GM19043 (cell line): ENCODE data around the gene RFX5.

Source experiments
- ATAC-seq: cut with Tn5 transposase; IDR thresholded peaks from one replicate; pipeline ENCODE4 v1.9.1; 2021; ENCODE audit warnings: low read depth; ENCODE audit not compliant: unreplicated experiment

Gene RFX5

DNA sequence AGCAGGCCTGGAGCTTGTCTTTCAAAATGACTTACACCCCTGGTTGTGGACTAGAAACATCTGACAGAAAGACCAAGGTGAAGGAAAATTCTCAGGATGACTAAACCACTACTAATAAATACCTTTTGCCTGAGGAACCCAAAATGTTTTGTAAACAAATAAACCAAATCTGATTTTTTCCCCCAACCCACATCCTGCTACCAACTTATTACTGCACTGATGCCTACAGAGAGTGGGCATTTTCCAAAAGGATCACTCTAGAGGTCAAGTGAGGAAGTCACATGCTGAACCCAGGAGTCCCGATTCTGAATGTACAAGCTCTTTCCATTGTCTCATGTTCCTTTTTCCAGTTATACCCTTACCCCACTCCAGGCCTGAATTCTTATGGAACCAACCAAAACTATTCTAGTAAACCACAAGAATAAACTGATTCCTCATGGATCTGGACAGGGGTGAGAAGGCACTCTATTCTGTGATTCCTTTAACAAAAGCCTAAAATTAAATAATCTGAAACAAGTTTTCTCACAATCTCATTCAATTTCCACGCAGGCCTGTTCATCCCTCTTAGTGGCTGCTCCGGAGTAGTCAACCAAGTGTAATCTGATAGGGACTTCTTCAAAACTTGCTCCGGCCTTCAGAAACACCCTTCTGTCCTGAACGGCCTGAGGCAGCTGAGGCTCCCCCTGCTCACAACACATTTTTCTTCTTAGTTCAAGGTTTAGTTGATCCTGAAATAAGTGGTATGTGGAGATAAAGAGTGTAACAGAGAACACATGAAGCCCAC is 21.2 kb downstream of the RFX5 start:
- ATAC-seq = no peak

DNA sequence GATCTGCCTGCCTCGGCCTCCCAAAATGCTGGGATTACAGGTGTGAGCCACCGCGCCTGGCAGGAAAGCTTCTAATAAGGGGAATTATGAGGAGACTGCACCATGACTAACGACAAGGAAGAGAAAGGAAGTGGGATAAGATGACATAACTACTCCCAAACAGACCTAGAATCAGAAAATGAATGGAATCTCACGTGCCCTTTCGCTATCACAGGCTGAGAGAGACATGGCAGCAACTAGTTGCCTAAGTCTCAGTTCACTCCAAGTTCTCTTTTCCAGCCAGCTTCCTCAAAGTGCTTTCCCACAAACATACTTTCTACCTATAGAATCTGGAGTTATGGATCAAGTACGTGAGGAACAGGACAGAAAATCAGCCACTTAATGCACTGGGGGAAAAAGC is 21.8 kb downstream of the RFX5 start:
- no peak for ATAC-seq

DNA sequence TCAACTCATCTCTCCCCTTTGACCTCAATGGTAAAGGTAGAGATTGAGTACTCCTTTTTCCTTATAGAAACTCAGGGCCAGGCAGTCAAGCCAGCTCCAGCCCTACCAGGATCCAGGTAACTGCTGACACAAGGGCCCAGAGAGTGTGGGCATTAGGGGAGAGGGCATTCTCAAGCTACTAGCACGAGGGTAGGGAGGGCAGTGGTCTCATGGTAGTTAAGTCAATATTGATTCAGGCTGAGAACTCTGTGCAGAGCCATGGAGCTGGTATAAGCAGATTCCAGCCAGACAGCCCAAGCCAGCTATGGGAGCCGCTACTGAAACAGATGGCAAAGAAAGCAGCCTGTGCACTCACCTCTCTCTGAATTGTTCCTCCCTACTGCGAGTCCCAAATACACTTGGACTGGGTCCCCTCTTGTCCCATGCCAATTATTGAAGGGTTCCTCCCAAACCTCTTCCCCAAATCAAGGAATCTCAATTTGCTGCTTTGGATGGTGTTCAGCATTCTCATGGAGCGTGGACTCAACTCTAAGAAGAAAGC is 22.6 kb downstream of the RFX5 start:
- no peak for ATAC-seq

DNA sequence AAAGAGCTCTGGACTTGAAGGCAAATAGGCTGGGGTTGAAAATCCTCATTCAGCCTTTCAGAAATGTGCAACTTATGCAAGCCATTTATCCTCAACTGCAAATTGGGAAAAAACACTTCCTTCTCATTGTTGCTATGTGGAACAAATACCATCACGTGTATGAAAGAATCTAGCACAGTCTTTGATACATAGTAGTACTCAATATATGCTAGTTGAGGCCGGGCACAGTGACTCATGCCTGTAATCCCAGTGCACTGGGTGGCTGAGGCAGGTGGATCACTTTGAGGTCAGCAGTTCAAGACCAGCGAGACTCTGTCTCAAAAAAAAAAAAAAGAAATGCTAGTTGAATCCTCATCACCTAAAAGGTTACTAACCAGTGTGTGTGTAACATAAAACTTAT is 28.1 kb downstream of the RFX5 start:
- no peak for ATAC-seq

DNA sequence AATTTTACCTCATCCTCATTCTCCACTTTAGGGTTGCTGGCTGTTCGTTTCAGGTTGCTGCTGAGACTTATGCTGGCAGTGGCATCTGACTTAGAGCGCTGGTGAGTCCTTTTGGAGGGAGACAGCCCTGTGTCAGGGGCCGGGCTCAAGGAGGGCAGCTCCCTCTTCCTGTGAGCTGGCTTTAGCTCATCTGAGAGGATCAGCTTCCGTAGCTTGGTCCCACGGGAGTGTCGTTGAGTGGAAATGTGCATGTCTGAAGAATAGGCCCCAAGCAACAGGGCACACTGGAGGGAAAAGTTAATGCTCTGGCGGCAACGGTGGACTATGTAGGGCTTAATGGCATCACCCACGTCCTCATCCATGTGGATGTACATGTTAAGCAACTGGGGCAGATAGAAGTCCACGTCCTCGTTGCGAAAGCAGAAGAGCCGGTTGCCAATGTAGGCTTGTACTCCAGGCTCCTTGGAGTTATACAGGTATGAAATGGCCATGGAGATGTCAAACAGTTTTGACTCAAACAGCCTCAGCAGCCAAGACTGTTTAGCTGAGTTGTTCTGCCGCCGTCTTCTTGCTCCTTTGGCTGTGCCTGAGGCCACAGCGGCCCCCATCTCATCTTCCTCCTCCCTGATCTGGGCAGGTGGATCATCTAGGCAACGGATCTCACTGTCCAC is 31.4 kb downstream of the RFX5 start:
- no peak for ATAC-seq

DNA sequence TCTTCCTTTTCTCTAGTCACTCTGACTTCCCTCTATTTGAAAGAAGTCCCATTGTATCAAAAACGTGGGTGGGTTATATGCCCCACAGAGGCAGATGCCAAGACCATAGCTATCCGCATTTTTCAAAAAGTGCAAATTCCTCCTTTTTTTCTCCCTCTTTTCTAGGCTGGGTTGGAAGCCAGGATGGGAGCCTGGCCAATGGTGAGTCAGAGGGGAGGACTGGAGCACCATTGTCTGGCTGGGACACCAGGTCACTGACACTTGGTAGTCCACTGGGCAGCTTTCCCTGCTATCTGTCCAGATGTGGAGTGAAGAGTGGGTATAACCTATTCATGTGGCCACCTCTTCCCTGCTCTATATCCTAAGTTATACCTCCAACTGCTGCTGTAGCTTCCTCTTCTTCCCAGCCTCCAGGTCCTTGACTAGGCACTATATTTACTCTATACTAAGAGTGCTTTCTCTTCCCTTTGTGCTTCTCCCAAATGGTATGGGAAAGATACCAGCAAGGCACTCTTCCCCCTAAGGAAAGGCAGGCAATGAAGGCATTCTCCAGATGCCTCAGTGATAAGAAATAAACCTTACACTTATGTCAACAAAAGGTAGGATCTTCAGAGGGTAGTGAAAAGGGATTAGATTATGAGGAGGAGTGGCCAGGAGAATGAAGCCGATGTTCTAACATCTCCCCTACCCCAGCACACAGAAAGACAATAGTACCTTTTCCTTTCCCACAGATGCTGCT is 32.7 kb downstream of the RFX5 start:
- no peak for ATAC-seq

DNA sequence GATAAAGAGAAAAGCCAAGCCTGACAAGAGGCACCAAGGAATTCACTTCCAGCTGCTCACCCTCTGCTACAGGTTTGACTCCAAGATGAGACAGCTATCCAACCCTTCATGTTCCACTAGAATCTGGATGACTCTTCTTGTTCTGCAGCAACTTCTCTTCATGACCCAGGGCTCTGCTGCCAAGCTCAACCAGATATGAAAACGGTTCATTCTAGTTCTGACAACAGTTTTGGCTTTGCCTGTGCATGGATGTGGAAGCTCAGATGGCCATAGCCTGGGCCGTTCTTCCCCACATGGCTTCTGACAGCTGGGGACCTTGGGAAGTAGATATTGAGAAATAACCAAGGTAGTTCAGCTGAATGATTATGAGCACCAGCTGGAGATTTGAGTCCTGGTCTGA is 33.6 kb downstream of the RFX5 start:
- ATAC-seq = no peak

DNA sequence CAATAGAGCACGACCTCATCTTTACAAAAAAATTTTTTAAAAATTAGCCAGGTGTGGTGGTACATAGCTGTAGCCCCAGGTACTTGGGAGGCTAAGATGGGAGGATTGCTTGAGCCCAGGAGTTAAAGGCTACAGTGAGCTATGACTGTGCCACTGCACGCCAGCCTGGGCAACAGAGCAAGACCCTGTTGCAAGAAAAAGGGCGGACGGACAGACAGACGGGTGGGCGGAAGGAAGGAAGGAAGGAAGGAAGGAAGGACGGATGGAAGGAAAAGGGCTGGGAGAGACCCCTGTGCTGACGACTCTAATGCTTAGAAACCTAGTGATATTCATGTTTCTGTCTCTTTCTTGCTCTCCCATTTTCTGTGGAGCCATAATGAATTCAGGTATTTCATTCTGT is 34.2 kb downstream of the RFX5 start:
- ATAC-seq = no peak

DNA sequence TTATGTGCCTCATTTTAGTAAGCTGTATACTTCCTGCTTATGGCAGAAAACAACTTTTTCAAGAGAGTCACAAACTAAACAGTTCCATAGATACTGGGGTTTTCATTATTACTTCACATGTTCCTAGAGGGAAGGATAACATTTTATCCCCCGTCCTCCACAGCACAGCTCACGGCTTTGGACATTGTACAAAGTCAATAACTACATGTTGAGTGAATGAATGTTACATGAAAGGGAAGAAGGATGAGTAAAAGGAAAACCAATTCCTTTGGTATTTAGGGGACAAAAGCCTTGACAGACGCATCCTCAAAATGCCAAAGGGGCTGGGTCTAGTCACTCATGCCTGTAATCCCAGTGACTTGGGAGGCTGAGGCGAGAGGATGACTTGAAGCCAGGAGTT is 34.6 kb downstream of the RFX5 start:
- no peak for ATAC-seq

DNA sequence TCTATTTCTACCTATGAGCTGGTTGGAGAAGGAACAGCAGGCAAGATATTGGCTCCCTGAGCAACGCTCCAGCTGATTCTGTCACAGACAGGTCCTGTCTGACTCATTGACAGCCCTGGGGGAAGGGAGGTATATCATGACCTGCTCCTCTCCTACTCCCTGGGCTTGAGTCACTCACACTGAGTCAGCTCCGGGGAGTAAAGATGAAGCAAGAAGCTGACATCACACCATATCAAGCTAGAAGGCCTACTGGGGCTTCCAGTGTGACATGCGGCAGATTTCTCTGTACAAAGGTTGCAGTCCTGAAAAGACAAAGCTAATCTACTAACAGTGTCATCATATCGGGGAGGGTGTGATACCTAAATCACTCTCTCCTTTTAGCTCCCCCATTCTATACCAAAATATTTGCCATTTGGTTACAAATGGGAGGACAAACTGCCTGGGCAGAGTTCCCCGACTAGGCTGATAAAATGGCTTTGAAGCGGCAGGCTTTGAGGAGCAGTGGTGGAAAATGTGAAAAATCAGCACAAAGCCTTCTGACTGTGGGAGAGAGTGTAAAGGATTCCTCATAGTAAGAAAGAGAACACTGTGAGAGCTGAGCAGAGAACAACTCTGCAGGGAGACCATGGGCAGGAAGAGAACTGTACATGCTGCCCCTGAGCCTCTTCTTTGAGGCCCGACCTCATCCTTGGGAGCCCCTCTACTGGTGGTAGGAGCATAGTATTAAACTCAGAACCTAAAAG is 35.3 kb downstream of the RFX5 start:
- no peak for ATAC-seq

DNA sequence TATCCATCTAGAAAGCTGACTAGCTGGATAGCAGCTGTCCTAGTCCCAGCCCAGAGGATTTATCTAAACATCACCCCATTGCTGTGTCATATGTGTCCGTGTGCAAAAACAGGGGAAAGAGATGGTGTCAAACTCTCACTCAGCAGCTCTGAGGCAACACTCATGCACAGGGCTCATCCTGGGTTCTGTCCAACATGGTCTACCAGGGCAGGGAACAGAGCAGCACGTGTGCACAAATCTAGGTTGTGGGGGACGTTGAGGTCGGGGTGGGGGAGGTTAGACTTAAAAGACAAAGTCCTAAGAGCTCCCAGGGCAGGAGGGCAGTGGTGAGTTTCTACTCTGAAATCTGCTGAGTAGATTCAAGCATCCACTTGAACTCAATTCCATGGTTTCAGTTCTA is 36.0 kb downstream of the RFX5 start:
- ATAC-seq = no peak

DNA sequence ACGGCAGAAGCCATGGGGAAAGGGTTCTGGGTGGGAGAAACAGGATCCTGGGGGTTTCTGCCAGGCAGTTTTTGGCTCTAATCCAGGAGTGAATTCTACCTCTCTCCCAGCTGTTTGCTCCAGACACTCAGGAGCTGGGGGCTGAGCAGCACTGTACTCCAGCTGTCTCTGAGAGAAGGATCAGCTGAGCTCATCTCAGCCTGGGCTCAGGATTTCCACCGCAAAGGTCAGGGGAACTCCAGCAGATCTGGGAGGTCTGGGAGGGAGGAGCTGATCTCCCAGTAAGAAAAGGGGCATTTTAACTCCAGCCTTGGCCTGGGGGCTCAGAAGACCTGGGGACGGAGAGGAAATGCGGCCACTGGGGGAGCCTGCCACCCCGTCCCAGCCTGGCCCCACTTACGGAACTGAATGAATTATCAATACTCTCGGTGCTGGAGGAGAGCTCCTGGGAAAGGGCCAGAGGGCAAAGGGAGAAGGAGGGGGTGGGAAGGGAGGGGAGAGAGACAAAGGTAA is 37.2 kb downstream of the RFX5 start:
- ATAC-seq = no peak

DNA sequence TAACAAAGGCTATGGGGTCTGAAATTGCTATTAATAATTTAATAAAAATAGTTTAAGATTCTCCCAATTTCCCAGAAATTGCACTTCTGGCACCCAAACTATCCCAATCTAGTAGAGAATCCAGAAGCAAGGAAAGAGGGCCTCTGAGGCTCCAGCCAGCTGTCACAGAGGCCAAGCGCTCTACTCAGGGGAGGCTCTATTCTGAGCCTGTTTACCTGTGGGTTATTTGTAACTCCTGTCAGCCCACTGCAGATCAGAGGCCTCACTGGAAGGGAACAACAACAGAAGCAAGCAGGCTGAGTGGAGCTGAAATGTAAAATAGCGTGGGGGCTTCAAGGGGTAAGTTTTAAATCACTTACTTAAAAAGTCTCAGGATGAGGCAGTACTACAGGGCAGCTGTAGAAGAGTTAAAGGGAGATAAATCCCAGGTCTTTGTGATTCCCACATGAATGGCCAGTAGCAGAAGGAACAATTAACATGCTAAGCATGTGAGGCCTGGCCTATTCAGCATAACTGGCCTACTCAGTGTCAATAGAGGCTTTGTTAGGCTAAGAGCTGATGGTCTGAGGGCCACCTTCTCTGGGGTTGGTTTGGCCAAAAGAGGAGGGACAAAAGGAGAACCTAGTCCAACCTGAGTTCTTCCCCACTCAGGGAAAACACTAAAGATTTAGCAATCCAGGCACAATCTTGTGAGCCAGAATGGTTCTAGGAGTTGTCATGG is 52.1 kb downstream of the RFX5 start:
- ATAC-seq = no peak

DNA sequence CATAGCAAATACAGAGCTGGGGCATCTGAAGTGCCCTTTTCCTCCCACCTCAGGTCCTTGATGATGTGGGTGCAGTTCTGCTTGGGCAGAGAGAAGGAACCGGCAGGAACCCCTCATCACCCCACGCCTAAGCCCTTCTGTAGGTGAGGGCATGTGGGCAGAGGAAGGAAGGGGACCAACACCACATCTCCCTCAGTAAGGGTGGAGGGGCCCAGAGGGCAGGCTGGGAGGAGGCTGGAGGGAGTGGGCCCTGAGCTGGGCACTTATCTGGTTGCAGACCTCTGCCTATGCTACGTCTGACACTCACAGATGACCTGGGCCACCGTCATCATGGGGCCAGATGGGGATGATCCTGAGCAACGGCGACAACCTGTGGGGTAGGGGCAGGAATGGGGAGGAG is 54.0 kb downstream of the RFX5 start:
- no peak for ATAC-seq

DNA sequence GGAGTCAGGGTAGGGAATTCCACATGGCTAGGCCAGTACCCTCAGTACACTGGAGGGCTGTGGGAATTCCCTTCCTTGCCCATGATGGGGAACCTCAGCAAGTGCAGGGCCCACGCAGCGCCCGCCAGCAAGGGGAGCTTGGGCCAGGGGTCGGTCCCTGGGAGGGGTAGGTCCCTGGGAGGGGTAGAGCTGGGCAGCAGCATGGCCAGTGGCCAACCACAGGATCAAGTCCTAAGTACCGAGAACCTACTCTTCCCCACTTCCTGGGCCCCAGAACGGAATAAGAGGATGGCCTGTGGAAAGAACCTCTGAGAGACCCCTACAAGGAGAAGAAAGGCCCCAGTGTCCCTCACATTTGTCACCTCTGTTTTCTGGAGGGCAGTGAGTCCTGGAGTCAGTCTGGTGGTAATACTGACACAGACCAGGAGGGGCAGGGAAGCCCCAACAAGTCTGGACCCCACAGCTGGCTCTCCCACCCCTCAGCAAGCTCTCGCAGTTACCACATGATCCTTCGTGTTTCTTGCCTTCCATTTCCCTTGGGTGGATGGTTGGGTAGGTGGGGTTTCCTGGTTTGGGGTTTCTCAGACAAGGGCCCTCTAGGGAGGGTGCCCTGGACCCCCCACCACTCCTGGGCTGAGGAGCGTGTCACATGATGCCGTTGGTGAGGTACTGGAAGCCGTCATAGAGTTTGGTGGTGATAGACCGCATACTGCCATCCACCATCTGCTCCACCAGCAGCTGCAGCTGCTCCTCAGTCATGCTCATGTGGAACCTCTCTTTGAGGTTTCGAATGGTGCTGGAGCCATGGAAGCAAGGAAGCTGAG is 54.6 kb downstream of the RFX5 start:
- ATAC-seq = no peak

DNA sequence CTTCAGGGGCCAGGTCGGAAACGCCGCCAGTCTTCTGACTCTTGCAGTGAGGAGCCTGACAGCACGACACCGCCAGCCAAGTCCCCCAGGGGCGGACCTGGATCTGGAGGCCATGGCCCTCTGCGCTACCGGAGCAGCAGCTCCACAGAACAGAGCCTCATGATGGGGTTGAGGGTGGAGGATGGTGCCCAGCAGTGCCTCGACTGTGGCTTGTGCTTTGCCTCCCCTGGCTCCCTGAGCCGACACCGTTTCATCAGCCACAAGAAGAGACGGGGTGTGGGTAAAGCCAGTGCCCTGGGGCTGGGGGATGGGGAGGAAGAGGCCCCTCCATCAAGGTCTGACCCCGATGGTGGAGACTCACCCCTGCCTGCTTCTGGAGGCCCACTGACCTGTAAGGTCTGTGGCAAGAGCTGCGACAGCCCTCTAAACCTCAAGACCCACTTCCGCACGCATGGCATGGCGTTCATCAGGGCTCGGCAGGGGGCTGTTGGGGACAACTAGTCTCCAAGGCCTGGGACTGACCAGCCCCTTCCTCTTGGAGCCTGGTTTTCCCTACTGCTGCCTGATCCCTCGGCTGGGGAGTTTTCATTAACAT is 56.2 kb downstream of the RFX5 start:
- ATAC-seq = no peak
